ENCODE data around the gene RAB29.

RAB29 gene

DNA sequence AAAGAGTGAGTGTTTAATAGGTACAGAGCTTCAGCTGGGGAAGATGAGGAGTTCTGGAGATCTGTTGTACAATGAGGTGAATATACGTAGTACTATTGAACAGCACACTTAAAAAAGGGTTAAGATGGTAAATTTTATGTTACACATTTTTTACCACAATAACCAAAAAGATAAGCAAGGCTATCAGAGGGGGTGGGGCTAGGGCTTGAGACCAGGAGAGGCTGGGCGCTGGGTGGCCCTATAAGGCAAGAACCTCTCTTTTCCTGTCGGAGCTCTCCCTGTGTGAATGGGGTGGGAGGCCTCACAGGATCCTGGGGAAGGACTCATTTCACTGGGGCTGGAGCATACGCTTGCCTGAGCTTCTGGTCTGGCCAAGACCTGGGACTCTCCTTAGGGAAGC lies 28.7 kb upstream of the RAB29 start:
- Mint-ChIP-seq H3K4me3 (no peak overlapping the region), H3K27me3 (no peaks in the 10 kb centered on the region), H3K36me3 (peaks cover 6% of the 10 kb centered on the region), H3K27ac (peak overlapping the region; percentile 64), H3K4me1 (peaks cover 59% of the 10 kb centered on the region), H3K9me3 (no peaks in the 10 kb centered on the region)

DNA sequence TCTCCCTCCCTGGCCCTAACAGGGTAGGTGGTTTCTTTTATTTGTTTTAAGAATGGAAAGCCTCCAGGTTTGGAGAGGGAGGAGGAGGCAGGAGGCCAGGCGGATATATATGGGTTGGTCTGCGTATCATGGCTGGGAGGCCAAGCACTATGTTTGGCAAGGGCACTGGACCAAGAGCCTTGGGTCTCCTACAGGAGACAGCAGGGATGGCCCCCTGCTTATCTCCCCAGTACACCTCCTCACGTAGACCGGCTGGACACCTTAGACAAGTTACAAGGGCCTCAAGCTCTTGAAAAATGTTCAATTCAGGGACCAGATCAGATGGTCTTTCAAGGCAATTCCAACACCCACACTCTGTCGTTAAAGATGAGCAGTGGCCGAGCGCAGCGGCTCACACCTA lies 26.8 kb upstream of the RAB29 start:
- Mint-ChIP-seq H3K4me1 (peaks cover 41% of the 10 kb centered on the region), H3K36me3 (peaks cover 6% of the 10 kb centered on the region), H3K27ac (peak overlapping the region; percentile 87), H3K27me3 (no peaks in the 10 kb centered on the region), H3K9me3 (no peaks in the 10 kb centered on the region), H3K4me3 (no peak overlapping the region)

DNA sequence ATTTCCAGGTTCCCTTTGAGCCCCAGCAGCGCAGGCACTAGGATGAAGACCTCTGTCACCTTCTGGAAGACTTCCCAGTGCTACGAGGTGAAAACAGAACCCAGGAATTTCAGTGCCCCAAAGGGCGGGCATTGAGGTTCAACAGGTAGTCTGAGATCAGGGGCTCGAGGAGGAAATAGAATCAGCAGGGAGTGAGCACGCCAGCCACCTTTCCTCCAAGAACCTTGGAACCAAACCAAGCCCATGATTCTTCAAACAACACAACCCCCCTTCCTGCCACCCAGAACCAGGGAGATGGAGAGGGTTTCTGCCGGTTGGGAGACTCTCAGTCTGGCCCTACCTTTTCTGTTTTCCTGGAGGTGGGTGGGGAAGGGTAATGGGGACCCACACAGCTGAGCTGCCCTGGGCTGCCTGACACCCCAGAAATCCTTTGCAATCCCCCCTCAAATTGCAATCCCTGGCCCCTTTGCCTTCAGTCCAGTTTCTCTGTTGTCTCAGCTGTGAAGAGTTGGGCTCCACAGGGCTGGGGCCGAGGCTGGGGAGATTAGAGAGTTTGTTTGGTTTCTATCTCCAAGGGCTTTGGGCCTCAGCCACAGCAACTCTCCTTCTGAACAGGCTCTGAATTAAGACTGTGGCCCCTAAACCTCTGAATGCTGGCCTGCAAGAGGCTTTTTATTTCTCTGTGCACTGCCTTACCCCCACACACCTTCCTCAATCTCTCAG lies 25.9 kb upstream of the RAB29 start:
- Mint-ChIP-seq H3K27ac (peak overlapping the region; percentile 87), H3K9me3 (no peaks in the 10 kb centered on the region), H3K4me1 (peaks cover 32% of the 10 kb centered on the region), H3K27me3 (no peaks in the 10 kb centered on the region), H3K4me3 (no peak overlapping the region), H3K36me3 (peaks cover 7% of the 10 kb centered on the region)

DNA sequence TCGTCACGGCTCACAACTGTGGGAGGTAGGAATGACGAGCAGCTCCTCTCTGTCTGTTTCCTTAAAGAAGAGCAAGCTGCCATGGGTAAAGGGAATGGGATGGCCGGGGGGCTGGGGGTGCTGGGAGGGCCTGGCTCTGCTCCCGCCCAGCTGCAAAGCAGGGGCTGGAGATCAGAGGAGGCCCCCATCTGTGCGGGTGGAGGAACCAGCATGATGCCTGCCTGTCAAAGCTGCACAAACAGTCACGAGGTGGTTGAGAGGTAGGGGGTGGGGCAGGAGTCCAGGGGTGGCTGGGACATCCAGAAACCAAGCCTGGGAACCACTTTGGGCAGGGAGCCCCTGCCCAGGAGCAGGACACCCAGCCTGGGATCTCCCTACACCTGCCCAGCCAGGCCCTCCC lies 25.1 kb upstream of the RAB29 start:
- Mint-ChIP-seq H3K4me1 (peaks cover 25% of the 10 kb centered on the region), H3K27ac (no peak overlapping the region), H3K9me3 (no peaks in the 10 kb centered on the region), H3K27me3 (no peaks in the 10 kb centered on the region), H3K4me3 (no peak overlapping the region), H3K36me3 (peaks cover 7% of the 10 kb centered on the region)

DNA sequence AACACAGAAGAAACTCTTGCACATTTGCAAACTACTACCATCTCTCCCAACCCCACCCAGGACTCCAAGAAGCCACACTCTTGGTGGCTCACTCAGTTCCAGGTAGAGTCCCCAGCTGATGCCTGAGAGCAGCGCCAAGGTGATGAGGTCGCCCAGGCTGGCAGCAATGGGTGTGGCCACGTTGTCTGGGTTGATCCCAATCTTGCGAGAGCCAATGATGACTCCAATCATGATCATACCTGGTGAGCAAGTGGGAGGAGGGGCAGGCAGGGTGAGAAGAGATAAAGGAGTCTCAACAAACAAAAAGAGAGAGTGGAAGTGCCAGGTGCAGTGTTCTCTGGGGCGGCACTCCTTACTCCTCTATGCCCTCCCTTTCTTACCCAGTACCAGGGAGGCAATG lies 23.3 kb upstream of the RAB29 start:
- Mint-ChIP-seq H3K36me3 (peaks cover 7% of the 10 kb centered on the region), H3K9me3 (no peaks in the 10 kb centered on the region), H3K4me3 (no peak overlapping the region), H3K27me3 (no peaks in the 10 kb centered on the region), H3K27ac (peak overlapping the region; percentile 7), H3K4me1 (peaks cover 6% of the 10 kb centered on the region)

DNA sequence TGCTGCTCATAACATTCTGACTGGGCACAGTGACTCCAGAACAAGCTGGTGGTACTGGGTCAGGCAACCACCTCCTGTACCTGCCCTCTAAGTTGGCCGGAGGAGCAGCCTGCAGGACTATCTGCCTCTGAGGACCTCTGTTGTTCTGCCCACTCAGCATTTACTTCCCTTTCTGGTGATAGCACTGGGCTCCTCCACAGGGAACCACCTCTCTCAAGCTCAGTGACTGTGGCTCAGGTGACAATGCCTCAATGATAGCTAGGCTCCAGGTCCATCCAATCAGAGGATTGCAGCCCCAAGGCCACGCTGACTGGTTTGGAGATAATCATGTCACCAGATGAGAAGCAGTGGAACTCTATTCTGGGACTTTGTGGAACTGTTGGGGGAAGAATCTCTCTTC lies 21.9 kb upstream of the RAB29 start:
- H3K27me3 Mint-ChIP-seq = no peaks in the 10 kb centered on the region
- peaks cover 7% of the 10 kb centered on the region for H3K36me3 Mint-ChIP-seq
- H3K4me1 Mint-ChIP-seq = no peaks in the 10 kb centered on the region
- no peak overlapping the region for H3K27ac Mint-ChIP-seq
- H3K4me3 Mint-ChIP-seq = no peak overlapping the region
- no peaks in the 10 kb centered on the region for H3K9me3 Mint-ChIP-seq

DNA sequence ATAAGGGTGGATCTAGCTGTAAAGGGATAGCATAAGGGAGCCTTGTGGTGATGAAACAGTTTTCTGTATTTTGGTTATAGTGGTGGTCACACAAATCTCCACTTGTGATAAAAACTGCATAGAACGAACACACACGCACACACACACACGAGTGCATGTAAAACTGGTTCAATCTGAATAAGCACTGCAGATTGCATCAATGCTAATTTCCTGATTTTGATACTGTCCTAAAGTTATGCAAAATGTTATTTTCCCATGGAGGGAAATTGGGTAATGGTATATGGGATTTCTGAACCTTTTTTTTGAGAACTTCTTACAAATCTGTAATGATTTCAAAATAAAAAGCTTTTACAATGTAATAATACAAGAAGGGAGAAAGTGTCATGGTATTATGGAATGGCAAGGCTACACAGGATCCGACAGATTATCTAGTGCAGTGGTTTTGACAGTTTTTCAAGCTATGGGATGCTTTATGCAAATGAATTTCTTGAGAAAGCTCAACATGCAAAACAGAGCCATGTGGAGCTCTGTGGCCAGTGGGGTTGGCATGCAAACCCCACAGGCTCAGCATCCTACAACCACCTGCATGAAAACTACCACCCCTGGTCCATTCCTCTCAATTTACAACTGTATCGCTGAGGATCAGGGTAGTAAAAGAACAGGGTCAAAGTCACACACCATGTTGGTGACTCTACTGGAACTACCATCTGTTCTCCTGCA lies 18.9 kb upstream of the RAB29 start:
- H3K4me1 Mint-ChIP-seq = no peaks in the 10 kb centered on the region
- H3K9me3 Mint-ChIP-seq = no peaks in the 10 kb centered on the region
- no peak overlapping the region for H3K4me3 Mint-ChIP-seq
- H3K27ac Mint-ChIP-seq = no peak overlapping the region
- H3K27me3 Mint-ChIP-seq = no peaks in the 10 kb centered on the region
- peaks cover 11% of the 10 kb centered on the region for H3K36me3 Mint-ChIP-seq

DNA sequence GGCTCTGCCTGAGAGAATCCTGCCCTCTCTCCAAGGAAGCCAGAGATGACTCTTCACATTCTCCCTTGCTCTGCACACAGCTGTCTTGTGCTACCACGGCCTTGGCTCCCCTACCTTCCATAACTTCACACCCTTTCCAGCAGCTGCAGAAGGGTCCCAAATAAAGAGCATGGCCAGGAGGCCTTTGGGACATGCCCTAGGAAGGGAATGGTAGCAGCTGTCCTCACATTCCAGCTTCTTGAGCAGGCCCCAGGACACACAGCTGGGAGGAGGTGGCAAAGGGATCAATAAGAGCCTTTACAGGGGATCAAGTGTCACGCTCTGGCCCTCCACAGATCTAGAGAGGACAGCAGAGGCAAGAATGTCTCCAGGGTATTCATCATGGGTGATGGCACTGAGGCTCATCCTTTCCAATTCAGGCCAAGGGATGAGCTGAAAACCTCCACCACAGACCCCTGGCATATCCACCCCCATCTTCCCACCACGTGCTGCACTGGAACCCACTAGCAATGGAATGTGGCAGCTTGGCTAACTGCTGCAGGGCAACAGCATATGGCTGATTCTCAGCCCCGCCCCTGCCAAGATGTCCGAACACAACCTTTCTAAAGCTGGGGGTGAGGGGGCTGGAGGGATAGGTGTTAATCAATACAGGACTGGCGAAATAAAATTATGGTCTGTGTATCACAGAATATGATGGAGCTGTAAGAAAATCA lies 17.8 kb upstream of the RAB29 start:
- no peaks in the 10 kb centered on the region for H3K4me1 Mint-ChIP-seq
- peak overlapping the region; percentile 52 for H3K27ac Mint-ChIP-seq
- peaks cover 7% of the 10 kb centered on the region for H3K36me3 Mint-ChIP-seq
- no peaks in the 10 kb centered on the region for H3K27me3 Mint-ChIP-seq
- no peaks in the 10 kb centered on the region for H3K9me3 Mint-ChIP-seq
- H3K4me3 Mint-ChIP-seq = no peak overlapping the region

DNA sequence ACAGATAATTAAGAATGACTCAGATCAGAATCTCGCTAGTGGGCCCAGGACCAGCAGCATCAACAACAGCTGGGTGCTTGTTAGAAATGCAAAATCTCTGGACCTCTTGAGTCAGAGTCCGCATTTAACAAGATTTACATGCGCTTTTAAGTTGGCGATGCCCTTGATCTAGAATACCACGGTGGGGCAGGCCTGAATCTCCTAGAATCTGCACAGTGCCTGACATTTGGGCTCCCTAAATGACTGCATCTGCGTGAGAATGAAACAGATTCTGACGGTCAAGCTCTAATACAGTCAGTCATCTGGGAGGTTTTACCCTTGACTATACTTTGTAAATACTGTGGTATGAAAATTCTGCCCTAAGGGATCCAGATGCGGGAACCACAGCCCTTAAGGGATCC lies 17.2 kb upstream of the RAB29 start:
- no peak overlapping the region for H3K27ac Mint-ChIP-seq
- H3K9me3 Mint-ChIP-seq = no peaks in the 10 kb centered on the region
- no peaks in the 10 kb centered on the region for H3K4me1 Mint-ChIP-seq
- peaks cover 7% of the 10 kb centered on the region for H3K36me3 Mint-ChIP-seq
- H3K4me3 Mint-ChIP-seq = no peak overlapping the region
- no peaks in the 10 kb centered on the region for H3K27me3 Mint-ChIP-seq

DNA sequence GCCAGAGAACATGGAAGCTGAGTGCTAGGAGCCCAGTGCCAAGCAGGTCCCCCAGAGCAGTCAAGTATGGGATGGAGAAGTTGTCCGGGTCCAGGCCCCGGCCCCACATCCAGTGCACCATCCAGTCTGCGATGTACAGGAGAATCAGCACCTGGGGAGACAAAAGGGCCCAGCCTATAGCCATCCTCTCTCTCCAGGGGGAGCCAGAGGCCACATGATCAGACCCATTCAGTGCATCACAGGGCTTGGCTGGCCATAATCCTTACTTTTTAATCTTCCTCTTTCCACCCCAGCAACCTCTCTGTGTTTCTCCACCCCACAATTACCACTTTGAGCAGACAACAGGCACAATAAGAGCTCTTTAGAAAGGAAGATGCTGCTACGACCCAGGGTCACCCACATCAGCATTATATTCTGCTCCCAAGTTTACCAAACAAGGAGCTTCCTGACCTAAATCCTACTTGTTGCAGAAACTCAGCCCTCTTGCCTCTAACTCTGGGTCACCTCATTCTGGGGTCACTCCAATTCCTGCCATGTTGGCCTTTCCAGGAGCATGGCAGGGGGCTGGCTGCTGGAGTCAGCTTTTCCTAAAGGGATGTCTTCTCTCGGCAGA lies 16.4 kb upstream of the RAB29 start:
- Mint-ChIP-seq H3K36me3 (peaks cover 7% of the 10 kb centered on the region), H3K9me3 (no peaks in the 10 kb centered on the region), H3K4me3 (no peak overlapping the region), H3K4me1 (no peaks in the 10 kb centered on the region), H3K27me3 (no peaks in the 10 kb centered on the region), H3K27ac (no peak overlapping the region)

DNA sequence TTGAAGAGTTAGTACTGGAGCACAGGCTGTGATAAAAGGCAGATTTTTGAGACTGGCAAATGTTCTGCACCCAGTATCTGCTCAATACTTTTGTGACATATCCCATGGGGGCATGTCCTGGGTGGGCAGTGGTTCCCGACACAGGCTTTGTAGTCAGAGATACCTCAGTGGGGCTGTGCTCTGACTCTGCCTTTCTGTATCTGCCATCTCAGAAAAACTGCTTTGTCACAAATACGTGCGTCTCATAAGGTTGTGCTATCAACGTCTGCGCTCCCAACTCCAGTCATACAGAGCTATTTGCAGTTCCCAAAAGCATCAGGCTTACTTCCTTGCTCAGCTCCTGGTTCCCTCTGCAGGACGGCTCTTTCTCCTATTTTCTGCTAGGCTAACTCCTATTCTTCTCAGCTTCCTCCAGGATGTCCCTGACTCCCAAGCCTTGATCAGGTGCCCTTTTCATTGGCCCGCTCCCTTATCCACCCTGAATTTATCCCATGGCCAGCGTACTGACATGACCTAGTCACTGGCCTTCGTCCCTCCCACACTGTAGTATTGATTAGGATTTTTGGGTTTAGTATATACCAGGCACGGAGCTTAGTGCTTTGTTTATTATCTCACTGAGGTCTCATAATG lies 12.1 kb upstream of the RAB29 start:
- Mint-ChIP-seq H3K36me3 (peaks cover 6% of the 10 kb centered on the region), H3K27me3 (no peaks in the 10 kb centered on the region), H3K4me3 (no peak overlapping the region), H3K27ac (no peak overlapping the region), H3K4me1 (peaks cover 7% of the 10 kb centered on the region), H3K9me3 (no peaks in the 10 kb centered on the region)

DNA sequence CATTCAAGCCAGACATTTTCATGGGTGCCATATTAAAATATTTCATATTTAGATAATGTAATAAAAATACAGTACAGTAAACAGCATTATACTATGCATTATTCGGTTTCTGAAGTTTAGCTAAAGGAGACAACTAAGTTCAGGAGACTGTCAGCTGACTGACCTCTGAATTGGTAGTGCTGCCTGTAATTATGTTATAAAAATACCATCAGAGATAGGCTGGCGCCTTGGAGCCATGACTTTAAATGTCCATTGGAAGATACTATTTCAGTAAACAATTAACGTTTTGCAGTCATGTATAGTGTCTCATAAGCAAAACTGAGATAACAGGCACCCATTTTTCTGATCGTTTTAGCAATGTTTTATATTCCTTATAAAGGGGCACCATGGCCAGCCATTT lies 11.3 kb upstream of the RAB29 start:
- H3K36me3 Mint-ChIP-seq = peaks cover 6% of the 10 kb centered on the region
- H3K27me3 Mint-ChIP-seq = no peaks in the 10 kb centered on the region

DNA sequence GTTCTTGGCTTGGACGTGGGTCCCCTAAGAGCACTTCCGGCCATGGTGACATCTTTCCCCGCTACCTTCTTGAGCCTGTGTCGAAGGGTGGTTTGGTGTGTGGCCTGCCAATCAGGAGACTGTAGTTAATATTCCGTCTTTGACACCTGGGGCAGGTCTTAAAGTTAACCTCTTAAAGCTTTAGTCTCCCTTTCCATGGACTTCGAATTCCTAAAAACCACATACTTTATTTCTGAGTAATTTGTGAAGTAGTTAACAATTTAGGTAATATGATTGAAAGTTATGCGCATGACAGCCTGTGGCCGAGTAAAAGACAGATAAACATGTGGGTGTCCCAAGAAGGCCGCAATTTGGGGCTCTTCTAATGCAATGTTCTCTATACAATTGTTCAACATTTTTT lies 10.2 kb upstream of the RAB29 start:
- no peak overlapping the region for H3K4me3 Mint-ChIP-seq
- no peak overlapping the region for H3K27ac Mint-ChIP-seq
- peaks cover 4% of the 10 kb centered on the region for H3K36me3 Mint-ChIP-seq
- H3K27me3 Mint-ChIP-seq = no peaks in the 10 kb centered on the region
- peaks cover 10% of the 10 kb centered on the region for H3K4me1 Mint-ChIP-seq
- H3K9me3 Mint-ChIP-seq = no peaks in the 10 kb centered on the region

More for the DNA sequence above, 11.3 kb upstream of the RAB29 start:
- Mint-ChIP-seq H3K4me1 (peaks cover 10% of the 10 kb centered on the region), H3K27ac (no peak overlapping the region), H3K9me3 (no peaks in the 10 kb centered on the region), H3K4me3 (no peak overlapping the region)

DNA sequence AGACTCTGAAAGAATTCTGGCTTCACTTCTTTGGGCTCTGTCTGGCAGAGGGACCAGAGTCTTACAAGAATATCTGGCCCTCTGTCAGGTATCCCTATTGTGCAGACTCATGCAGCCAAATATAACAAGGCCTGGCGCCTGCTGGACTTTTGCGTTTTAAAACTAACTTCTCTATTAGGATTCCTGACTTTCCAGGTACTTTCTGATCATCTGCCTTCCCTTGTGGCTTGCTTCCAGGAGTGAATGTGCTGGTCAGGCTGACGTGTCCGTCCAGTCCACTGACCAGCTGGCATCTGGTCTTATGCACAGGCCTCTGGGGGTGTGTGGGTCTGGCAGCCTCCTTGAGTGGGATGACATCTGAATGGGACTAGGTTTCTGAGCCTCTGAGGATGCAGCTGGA lies 8.6 kb upstream of the RAB29 start:
- H3K9me3 Mint-ChIP-seq = no peaks in the 10 kb centered on the region
- no peak overlapping the region for H3K4me3 Mint-ChIP-seq
- H3K27me3 Mint-ChIP-seq = no peaks in the 10 kb centered on the region
- H3K36me3 Mint-ChIP-seq = no peaks in the 10 kb centered on the region
- no peak overlapping the region for H3K27ac Mint-ChIP-seq
- peaks cover 10% of the 10 kb centered on the region for H3K4me1 Mint-ChIP-seq

DNA sequence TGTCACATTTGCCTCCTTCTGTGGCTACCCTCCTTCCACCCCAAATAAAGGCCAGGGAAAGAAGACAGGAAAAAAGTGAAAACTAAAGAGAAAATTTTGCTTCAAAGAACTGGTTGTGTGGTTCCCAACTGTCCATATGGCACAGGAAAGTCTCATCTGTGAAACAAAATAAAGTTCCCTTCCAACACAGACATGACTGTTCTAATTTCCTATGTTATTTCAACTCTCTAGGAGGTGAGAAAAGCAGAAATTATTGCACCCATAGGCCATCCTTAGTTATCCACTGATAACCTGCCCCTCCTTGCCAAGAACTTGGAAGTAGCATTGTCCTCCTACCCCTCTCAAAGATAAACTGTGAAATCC lies 8.1 kb upstream of the RAB29 start:
- no peaks in the 10 kb centered on the region for H3K9me3 Mint-ChIP-seq

More for the DNA sequence above, 8.1 kb upstream of the RAB29 start:
- Mint-ChIP-seq H3K4me3 (no peak overlapping the region), H3K36me3 (no peaks in the 10 kb centered on the region), H3K4me1 (peaks cover 10% of the 10 kb centered on the region), H3K27me3 (no peaks in the 10 kb centered on the region), H3K27ac (no peak overlapping the region)
